Amniotic stem cell (primary cell): ENCODE measurements around the gene HDAC9.

Experiments used
- DNase-seq: peaks from one replicate; lab custom pipeline; 2025; lab: John Stamatoyannopoulos, UW

The HDAC9 gene

DNA sequence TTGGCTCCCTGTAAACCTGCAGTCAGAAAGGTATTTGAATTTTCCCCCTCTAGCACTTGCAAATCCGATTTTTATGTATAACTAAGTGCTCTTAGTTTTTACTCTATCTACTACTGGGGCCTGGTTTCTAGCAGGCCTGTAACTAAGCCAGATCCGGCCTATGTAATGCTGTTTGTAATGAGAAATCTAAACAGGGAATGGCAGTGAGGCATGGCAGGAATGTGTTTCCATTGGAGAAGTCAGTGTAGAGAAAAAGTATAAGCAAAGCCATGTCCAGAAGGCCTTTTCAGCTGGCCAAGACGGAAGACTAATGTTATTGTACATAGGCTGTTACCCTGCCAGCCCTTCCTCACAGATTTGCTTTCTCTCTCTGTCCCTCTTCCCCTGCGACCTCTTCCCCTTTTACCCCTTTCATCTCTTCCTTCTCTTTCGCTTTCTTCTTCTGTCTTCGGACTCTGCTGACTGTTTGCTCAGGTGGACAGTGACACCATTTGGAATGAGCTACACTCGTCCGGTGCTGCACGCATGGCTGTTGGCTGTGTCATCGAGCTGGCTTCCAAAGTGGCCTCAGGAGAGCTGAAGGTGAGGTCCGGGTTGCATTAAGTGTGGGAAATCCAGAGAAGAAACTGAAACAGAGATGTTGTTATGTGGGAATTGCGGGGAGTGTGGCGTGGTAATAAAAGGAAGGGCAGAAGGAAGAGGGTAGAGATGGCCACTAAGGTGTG, 297.5 kb downstream of the HDAC9 start:
- peak; percentile 51 for DNase-seq

DNA sequence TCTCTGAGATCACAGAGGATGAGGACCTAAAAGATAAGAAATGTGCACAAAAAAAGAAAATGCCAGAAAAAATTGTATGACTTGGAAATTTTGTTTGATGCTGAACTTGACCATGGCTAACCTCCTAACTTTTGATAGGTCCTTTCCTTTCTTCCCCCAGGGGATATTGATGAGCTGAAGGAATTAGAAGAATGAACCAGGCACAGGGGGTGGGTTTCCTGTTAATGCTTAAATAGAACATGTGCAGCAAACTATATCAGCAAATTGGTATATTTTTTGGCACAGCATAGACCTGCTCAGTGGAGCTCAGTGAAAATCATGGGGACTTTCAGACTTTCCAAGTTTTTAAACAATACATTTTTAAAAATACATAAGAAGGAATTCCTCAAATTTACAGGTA, 300.7 kb downstream of the HDAC9 start:
- no peak for DNase-seq

DNA sequence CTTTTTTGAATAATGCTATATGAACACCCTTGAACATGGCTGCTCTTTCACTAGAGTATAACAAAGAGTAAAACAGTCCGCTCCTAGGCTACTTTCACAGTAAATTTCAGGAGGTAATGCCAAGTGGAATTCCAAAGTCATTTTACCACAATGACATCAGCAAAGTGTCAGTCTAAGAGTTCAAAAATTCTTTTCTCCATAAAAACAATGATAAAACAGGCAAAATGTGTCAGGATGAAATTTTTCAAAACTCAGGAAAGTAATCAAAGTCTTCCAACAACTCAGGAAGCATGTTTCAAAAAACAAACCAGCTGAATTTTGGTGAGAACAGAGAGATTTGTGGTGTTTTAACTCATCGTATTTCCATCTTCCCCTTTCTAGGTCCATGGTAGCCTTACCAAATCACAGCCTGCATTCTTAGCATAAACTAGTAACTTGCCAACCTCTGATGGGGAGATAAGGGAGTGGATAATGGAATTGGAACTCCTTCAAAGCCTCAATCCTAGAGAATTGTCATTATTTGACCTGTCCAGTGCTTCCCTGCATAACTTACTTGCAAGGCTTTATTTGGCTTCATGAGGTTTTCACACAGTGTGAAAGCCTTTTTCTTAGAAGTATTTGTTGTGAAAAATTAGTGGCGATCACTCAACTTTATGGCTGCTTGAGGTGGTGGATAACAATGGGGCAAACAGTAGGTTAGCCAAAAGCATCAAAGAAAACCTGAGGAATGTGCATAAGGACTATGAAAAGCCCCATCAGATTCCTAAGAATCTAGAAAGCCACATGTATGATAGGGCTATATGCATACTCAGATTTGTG, 302.7 kb downstream of the HDAC9 start:
- no peak for DNase-seq

DNA sequence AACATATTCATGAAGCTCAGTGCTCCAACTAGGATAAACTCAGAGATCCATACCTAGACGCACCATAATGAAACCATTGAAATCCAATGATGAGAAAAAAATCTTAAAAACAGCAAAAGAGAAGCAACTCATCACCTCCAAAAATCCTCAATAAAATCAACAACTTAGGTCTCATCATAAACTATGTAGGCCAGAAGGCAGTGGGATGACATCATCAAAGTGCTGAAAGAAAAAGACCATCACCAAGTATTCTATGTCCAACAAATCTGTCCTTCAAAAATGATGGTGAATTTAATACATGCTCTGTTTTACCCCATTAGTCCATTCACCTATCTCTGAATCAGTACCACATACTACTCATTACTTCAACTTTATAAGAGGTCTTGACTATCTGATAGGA, 304.4 kb downstream of the HDAC9 start:
- DNase-seq = no peak

DNA sequence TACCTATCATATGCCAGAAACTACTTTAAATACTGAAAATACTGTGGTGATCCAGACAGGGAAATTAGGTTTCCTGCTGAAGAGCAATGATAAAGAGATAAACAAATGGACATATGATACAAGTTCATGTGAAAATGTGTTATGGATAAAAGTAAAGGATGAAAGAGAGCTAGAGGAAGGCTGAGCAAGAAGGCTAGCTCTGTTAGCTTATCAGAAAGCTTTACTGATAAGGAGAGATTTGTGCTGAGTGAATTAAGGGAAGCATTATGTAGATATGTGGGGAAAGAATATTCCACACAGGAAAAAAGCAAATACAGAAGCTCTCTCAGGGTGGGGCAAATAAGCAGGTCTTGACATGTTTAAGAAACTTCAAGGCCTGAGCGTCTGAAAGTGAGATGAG, 308.4 kb downstream of the HDAC9 start:
- DNase-seq = no peak

DNA sequence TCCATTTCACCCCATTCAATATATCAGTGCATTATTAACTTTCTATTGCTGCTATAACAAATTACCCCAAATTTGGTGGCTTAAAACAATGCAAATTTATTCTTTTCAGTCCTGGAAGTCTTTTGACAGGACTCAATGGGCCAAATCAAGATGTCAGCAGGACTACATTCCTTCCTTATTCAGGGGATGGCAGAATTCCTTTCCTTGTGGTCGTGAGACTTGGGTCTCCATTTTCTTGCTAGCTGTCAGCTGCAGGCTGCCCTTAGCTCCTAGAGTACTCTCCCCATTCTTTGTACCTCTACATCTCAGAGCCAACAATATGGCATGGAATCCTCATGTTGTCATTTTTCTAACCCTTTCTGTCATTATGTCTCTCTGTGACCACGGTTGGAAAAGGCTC, 310.6 kb downstream of the HDAC9 start:
- no peak for DNase-seq

DNA sequence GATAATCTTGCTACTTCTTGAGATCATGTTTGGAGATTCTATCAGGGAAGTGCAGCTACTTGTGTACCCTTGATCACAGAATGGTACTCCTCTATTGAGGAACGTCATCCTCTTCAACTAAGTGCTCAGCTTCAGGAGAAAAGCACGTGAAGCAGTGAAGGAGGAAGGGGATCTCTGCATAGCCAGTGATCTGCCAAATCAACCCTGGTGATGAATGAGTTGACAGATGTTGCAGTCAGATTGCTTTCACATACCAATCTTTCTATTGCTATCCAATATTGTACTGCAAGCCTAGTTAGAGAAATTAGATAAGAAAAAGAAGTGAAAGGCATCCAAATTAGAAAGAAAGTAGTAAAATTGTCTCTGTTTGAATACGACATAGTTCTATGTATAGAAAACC, 312.5 kb downstream of the HDAC9 start:
- no peak for DNase-seq

DNA sequence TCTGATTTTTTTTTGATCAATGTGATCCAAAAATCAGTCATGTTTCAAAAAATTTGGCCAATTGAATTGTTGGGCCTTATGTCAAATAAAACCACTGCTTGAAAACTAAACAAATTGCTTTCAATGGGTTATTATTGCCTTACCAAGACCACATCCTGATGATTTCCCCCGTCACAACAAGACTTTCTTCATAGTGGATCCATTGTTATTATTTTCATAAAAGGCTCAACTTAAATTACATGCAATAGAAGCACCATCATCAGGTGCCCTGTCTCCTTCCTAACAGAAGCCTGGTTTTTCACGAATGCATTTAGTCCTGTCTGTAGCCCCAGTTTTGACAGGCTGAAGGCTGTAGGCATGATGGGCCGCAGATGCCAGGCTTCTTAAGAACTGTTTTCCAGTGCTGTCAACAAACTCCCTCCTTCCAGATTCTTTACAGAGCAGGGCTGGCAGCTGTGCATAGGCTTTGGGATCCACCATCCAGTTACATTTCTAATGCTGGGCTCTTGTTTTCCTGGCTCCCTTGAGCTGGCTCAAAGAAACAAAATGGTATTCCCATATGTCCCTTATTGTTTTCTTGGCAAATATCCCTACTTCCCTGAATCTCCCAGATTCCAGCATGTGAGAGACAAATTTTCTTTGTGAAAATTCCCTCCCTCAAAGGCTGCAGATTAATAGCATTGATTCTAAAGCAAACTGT, 319.9 kb downstream of the HDAC9 start:
- no peak for DNase-seq

DNA sequence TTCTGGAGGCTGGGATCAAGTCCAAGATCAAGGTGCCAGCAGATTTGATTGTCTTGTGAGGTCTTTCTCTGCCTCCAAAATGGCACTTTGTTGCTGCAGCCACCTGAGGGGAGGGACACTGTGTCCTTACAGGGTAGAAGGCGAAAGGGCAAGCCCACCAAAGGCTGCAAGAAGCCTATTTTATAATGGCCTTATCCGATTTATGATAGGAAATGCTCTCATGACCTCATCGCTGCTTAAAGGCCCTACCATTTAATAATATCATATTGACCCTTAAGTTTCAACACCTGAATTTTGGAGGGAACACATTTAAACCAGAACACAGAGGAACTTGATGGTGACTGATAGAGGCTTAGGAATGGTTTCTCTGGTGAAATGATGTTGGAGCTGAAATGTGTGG, 325.4 kb downstream of the HDAC9 start:
- no peak for DNase-seq

DNA sequence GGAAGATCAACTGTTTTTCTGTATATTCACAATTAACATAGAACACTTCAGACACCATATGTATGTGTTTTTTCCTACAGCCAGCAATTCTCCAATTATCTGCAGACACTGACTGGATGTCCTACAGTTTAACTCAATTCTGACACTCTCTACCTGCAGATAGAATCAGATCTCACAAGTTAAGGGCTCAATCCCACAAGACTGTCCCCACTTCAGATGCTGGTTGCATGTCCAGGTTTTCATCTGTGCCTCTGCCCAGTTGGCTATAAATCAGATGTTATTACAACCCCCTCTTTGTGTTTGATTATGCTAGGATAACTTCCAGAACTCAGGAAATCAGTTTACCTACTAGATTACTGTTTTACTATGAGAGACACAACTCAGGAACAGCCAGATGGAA, 326.0 kb downstream of the HDAC9 start:
- no peak for DNase-seq

DNA sequence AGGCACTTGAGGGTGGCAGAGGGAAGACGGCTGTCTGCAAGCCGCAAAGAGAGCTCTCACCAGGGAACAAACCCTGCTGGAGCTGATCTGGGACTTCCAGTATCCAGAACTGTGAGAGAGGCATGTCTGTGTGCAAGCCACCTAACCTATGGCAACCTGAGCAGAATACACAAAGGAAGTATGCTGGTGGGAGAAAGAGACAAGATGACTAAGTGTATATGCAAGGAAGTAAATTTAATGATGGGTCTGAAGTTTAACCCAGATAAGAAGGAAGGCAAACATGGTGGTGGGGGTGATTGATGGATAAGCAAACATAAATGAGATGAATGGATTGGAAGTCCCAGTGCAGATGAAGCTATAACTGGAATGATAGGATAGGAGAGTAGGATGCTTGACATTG, 328.6 kb downstream of the HDAC9 start:
- DNase-seq = no peak

DNA sequence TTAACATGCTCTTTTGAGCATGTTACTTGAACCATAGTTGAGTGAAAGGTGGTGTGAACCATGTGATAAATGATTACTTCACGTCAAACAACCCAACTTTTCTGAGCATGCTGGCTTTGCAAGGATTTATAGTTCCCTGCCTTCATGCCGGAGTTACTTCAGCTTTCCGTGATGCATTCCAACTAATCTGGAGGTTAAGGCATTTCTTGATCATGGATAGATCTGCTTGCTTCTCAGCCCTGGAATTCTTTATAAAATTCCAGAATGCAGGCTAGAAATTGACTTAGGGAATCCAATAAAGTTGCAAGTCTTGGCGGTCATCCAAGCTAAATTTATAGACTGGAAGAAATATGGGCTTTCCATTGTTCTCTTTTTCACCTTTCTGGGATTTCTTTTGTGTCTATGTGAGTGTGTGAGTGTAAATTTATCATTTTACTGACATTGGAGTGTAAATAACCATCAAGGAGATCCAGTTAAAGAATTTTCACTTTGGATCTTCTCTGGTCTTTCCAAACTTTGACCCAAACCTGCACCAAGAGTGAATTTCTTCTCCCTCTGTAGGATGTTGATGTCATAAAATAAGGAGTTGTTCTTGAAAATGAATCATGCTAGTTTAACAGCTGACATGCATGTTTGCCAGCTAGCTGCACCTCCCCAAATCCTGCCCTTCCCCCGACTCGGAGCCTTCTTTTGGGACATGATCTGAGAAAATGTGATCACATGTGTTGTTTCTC, 332.9 kb downstream of the HDAC9 start:
- no peak for DNase-seq

DNA sequence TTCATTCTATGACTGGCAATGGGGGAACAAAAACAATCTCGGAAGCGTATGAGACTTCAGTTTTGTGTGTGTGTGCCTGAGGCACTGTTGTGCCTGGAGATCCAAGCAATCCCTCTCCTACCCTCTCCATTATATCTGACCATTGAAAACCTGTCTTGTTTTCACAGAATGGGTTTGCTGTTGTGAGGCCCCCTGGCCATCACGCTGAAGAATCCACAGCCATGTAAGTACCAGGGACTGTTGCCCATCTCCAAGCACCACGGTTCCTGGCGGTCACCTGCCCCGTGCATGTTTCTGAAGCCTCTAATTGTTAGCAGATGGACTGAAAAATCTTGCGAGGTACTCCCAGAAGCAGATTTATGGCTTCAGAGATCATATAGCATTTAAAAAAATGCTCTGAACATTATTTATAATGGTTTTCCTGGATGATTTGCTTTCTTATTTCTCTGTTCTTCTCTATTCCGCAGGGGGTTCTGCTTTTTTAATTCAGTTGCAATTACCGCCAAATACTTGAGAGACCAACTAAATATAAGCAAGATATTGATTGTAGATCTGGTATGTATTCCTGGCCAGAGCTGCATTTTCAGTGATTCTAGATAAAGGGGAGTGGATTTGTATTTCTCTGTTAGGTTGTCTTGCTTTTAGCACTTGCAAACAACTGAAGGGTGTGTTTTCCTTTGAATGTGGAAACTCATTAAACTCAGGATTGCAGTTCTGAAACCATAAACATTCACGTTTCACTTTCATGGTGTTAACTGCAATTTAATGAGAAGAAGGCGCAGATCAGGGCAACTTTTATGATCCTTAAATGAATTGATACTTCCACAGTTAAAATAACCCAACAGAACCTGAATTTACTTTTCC, 333.7 kb downstream of the HDAC9 start:
- no peak for DNase-seq

DNA sequence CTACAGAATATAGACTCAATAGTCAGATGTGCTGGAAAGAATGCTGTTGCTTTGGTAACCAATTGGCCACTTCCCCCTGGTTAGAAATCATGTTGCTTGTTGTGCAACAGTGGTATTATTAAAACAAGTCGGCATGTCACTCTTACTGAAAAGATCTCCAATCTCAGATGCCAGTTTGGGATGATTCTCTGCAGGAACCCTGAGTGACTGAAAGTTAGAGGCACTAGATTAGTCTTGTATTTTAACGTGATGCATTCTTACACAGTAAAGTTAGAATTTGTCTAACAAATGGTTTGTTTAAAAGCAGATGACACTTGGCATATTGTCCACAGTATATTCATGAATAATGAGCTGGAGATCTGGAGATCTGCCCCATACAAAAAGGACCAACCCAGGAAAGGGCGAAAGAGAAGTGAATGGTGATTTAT, 334.3 kb downstream of the HDAC9 start:
- DNase-seq = peak; percentile 10

DNA sequence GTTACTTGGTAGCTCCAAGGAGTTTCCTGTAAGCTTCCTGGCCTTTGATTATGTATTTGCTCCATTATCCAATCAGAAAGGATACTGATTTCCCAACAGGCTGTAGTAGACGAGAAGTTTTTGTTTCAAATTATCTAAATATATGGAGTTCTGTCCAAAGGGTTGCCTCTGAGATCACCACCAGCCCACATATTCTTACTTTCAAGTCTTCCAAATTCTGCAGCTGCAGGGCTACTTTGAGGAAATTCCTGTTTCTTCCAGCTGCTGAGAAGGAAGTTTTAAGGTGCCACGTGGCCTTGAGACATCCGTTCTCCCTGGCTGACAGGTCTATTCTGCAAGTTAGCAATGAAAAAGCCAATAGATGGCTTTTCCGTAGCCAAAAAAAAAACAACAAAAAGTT, 335.9 kb downstream of the HDAC9 start:
- no peak for DNase-seq

DNA sequence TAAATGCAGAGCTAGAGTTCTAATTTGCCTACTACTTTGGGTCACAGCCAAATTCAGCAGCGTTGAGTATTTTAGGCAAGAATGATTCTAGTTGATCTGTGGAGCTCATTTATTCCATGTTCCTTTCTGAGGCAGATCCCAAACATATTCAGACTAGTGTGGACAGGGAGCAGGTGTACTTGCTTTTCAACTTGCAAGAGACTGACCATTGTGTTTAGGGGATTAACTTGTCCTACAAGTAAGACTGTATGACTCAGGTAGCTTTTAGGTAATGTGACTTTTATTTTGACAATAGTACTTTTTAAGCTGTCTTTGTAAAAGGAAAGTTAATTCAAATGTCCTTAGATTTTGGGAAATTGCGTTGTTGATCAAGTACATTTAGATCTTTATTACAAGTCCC, 336.4 kb downstream of the HDAC9 start:
- no peak for DNase-seq

DNA sequence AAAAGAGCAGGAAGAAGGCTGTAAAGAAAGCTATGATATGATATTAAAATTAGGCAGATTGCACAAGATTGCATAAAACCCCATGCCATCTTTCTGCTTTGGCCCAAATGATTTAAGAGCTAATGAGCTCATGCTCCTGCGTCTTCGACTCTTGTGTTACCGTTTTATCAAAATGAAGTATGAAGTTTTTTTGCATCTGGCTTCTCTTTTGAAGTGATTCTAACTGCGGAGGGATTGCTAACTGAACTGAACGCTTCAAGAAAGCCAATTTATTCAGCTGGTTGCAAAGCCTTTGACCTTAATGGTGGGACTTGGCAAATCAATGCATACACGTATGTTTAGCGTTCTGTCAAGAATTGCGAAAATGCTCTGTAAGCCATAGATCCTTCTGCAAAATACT, 339.0 kb downstream of the HDAC9 start:
- no peak for DNase-seq

DNA sequence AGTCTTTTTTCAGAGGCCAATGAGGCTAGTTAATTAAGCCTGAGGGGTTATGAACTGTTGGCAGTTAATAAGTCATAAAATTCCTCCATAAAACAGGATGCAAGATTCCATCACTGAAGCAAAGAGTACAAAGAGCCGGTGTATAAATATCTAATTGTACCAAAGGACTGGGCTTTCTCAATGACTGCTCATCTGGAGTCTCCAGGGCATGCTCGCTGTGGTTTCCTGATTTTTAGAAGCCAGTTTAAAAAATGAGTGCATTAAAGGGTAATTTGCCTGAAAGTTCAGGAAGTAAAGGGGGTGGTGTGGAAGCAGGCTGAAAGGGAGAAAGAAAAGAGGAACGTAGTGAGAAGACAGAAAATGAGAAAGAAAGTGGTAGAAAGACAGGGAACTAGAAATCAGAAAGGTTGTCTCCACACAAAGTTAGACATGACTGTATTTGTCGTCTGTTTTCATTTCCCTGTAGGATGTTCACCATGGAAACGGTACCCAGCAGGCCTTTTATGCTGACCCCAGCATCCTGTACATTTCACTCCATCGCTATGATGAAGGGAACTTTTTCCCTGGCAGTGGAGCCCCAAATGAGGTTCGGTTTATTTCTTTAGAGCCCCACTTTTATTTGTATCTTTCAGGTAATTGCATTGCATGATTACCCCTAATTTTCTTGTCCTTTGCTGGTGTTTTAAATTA, 339.6 kb downstream of the HDAC9 start:
- DNase-seq = no peak

DNA sequence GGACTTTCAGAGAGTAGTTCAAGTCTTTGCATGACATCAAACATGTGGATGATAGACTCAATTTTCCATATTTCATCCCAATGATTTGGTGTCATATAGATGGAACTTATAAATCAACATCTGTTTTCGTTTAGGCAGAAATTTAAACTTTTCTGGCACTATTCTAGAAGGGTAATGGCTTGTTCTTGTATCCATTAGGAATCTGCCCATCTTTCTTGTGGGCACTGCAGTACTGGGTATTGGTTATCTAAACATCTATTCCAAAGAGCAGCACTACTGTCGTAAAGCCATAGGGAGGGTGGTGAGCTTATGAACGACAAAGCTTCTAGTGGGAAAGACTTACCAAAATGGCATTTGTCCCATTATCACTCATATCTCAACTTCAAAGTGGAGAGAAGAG, 348.4 kb downstream of the HDAC9 start:
- no peak for DNase-seq

DNA sequence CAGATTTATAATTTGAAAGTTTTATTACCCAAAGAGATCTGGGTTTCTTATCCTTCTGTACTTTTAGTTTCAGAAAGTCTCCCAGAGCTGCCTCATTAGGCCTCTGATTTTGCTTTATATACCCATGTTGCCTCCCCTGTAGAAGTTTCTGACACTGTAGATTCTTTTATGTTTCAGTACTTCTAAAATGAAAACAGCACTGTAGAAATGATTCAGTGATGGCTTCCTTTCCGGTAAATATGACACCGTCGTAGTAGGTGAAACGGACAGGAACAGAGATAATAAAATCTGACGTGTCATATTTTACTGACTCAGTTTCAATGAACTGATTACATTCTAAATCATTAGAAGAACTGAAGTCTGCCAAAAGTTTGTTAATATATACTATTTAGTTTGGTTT, 349.2 kb downstream of the HDAC9 start:
- DNase-seq = no peak

DNA sequence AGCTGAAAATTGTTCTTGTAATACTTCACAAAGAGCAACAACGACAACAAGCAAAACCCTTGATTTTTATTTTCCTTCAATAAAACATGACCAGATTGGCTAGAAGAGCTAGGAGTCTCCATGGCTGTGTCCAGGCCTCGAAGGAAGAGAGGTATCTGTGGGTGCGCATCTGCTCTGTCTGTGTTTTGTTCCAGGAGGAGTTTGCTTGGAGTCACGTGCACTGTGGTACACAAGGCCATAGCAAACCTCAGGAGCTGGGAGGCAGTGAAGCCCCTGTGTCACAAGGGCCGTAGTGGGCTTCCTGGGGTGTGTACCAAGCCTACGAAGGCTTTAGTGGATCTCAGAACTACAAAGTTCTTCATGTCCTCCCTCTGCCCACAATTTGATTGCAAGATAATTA, 350.2 kb downstream of the HDAC9 start:
- DNase-seq = no peak
